ENCODE measurements around the gene ACSM6. TPM values are rescaled to one million over a fixed set of nuclear protein-coding genes. Genes with fewer than 3 reads are reported as not detected.
A peak's percentile ranks its signal among the peaks of the same experiment; 100 is the strongest.

Gene ACSM6
- total RNA-seq, 2 donors from 2014 or later = 0.52 to 9.6 TPM

GRCh38 chr10:95241533-95241932 lies 47.5 kb downstream of the ACSM6 start:
- ATAC-seq = no peak
- H3K36me3 ChIP-seq (replicated peaks in 1 of 2; ENCODE audit: insufficient read depth in 1 of 2, low read depth in 2 of 2) = peaks cover 0 to 14% of the 10 kb centered on the region in 2 donors
- intact Hi-C loops (cut with DNase I) = loop anchor here (5.0 to 10.0 kb wide), 3 partner anchors 57 to 121 kb away; no protein-coding TSS in a partner anchor
- 92% methylated on average over 4 of the region's 4 CpGs; no CpG with 5 or more reads in 1 of the 2 donors for WGBS, 2 donors
- no peak for DNase-seq
- no peak overlapping the region for H3K27ac ChIP-seq
- H3K27me3 ChIP-seq = no peaks in the 10 kb centered on the region
- peaks cover under 1% of the 10 kb centered on the region for H3K4me1 ChIP-seq
- no peaks in the 10 kb centered on the region for H3K9me3 ChIP-seq
- no peak overlapping the region for H3K4me3 ChIP-seq
- no peak for TF ChIP-seq CTCF (IDR thresholded peaks at IDR 0.05)
- TF ChIP-seq POLR2A (IDR thresholded peaks at IDR 0.05) = no peak

DNA sequence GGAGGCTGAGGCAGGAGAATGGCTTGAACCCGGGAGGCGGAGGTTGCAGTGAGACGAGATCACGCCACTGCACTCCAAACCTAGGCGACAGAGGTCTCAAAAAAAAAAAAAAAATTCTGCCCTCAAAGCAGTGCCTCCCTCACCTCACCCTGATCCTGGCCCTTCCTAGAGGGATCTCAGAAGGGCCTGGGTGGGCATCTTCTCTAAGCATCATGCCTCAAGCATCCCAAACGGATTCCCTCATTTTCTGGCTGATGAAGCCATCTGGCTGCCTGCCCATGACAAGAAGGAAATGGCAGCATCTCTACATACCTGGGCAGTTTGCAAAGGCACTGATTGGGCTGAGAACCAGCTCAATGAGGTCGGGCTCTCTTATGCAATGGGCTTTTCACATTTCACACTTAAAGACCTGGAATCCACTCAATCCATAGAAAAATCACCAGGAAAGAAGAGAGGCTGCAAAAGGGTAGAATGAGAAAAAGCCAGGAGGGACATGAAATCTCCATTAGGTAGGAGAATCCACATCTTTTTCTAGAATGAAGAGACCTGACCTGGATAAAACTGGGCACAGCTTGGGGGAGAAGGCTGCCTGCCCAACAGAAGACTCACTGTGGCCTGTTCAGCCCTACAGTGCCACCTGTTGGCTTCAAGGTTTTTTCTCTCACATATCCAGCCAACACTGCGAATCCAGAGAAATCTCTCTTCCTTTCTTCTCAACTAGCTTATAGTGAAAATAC lies 48.7 kb downstream of the ACSM6 start:
- no peak for TF ChIP-seq POLR2A (IDR thresholded peaks at IDR 0.05)
- TF ChIP-seq CTCF (IDR thresholded peaks at IDR 0.05) = peak in 6 of 7 experiments; percentile 29 to 80 (median 72)
- Histone ChIP-seq H3K4me1 (peaks cover 13% of the 10 kb centered on the region), H3K27ac (no peak overlapping the region), H3K4me3 (no peak overlapping the region), H3K36me3 (replicated peaks in 1 of 2; ENCODE audit: insufficient read depth in 1 of 2, low read depth in 2 of 2) (peaks cover 0 to 14% of the 10 kb centered on the region in 2 donors), H3K27me3 (no peaks in the 10 kb centered on the region), H3K9me3 (no peaks in the 10 kb centered on the region)
- intact Hi-C loops (cut with DNase I) = loop anchor here (5.0 to 10.0 kb wide), 3 partner anchors 58 to 120 kb away; no protein-coding TSS in a partner anchor
- ATAC-seq (peak; percentile 73), DNase-seq (peak; percentile 61 to 72 (median 70))
- WGBS, 2 donors = 77 to 83% methylated on average over 8 of the region's 8 CpGs

- H3K9me3 ChIP-seq = no peaks in the 10 kb centered on the region
- 45 to 57% methylated on average over 3 of the region's 3 CpGs for WGBS, 2 donors
- H3K4me1 ChIP-seq = peaks cover 17% of the 10 kb centered on the region
- TF ChIP-seq POLR2A (IDR thresholded peaks at IDR 0.05) (no peak), CTCF (IDR thresholded peaks at IDR 0.05) (no peak)
- no peaks in the 10 kb centered on the region for H3K27me3 ChIP-seq
- H3K27ac ChIP-seq = no peak overlapping the region
- H3K4me3 ChIP-seq = no peak overlapping the region
- DNase-seq = no peak
- no peak for ATAC-seq
- peaks cover 0 to 11% of the 10 kb centered on the region in 2 donors for H3K36me3 ChIP-seq (replicated peaks in 1 of 2; ENCODE audit: insufficient read depth in 1 of 2, low read depth in 2 of 2)
- intact Hi-C loops (cut with DNase I) = loop anchor here (5.0 to 10.0 kb wide), 3 partner anchors 58 to 119 kb away; no protein-coding TSS in a partner anchor
These were observed 49.2 kb downstream of the ACSM6 start for GRCh38 chr10:95243318-95243617.

DNA sequence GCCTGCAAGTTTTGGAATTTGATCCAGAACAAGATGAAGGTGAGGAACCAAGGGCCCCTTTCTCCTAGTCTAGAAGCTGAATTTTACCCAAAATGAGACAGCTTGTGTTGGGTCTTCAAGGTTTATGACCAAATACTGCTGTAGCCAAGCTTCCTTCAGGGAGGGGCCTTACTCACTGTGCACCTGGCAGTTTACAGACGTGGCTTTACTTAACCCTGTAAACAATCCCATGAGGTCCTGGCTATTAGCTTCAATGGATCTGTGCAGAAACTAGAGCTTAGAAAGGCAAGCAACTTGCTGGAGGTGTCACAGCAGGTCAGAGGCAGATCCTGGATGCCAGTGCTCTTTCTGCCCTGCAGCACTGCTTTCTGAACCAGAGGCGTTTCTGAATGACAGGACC lies 50.1 kb downstream of the ACSM6 start:
- no peak overlapping the region for H3K27ac ChIP-seq
- H3K27me3 ChIP-seq = no peaks in the 10 kb centered on the region
- intact Hi-C loops (cut with DNase I) = loop anchor here (5.0 to 10.0 kb wide), 3 partner anchors 59 to 118 kb away; no protein-coding TSS in a partner anchor
- no peak overlapping the region for H3K4me3 ChIP-seq
- peaks cover 0 to 10% of the 10 kb centered on the region in 2 donors for H3K36me3 ChIP-seq (replicated peaks in 1 of 2; ENCODE audit: insufficient read depth in 1 of 2, low read depth in 2 of 2)
- H3K9me3 ChIP-seq = no peaks in the 10 kb centered on the region
- ATAC-seq (no peak), DNase-seq (no peak)
- TF ChIP-seq POLR2A (IDR thresholded peaks at IDR 0.05) (no peak), CTCF (IDR thresholded peaks at IDR 0.05) (no peak)
- 78 to 94% methylated on average over 2 of the region's 2 CpGs for WGBS, 2 donors
- H3K4me1 ChIP-seq = peaks cover 17% of the 10 kb centered on the region

Measured in body of pancreas (tissue), 4 donors.